Activated CD4-positive, alpha-beta T cell treated with anti-CD3 and anti-CD28 coated beads for 24 hours (primary cell): Measurements from ENCODE around the gene LYPD5.
"Not testable (repeated sequence)": the region's sequence is repeated elsewhere in the genome, so short reads cannot be mapped to it uniquely, and the experiment has no call there.

Experiments used
- DNase-seq, 2 donors: peaks; one replicate each; pipeline ENCODE4 v3.0.0-alpha.2; 2020; ENCODE audit warnings: low read depth in 2 of 2

The LYPD5 gene

DNA sequence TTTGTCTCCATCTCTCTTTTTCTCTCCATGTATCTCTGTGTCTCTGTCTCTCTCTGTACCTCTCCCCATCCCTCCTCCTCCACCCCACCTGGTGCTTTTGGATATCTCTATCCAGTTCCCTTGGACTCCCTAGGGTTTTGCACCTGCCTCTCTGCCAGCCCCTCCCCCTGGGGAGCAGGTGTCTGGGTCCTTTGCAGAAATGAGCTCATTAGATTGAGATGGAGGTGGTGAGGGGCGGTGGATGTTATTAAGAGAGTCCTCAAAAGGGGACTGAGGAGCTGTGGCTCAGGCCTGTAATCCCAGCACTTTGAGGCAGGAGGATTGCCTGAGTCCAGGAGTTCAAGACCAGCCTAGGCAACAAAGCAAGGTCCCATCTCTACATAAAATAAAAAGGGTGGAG, 23.6 kb downstream of the LYPD5 start:
- DNase-seq: no peak

DNA sequence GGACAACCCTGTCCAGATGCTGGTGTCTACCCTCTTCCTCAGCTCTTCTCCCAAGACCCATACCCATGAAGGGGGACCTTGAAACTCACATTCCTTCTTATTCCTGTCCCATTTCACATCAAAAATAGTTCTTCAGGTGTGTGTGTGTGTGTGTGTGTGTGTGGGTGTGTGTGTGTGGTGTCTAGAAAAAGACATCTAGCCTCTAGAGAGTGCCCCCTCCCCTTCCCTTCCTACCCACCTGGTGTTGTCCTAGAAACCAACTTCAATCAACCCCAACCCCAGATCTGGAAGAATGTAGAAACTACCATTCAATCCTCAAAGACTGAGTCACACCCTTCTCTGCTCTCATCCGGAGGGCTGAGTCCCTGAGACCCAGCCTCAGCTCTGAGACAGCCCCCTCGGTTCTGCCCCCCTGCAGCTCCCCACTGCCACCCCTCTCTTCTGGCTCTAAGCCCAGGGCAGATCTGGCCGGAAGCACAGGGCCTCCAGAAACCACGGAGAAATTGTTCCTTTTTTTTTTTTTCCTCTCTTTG, 25.0 kb downstream of the LYPD5 start:
- DNase-seq: no peak

DNA sequence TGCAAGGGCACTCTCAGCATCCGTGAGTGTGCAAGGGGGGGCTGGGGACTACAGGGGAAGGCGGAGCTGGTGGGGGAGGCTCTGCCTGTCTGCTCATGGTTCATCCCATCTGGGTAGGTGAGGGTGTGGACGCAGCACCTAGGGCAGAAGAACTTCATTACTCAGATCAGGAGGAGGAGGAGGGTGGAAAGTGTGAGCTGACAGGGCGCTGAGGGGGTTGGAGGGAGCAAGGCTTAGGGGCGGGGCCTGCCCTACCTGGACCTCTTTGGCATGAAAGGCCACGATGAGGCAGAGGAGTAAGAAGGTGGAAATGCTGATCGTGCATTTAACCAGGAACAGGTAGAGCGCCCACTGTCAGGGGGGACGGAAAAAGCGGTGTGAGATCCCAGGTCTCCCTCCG, 26.0 kb downstream of the LYPD5 start:
- peak; percentile 61 to 70 for DNase-seq

DNA sequence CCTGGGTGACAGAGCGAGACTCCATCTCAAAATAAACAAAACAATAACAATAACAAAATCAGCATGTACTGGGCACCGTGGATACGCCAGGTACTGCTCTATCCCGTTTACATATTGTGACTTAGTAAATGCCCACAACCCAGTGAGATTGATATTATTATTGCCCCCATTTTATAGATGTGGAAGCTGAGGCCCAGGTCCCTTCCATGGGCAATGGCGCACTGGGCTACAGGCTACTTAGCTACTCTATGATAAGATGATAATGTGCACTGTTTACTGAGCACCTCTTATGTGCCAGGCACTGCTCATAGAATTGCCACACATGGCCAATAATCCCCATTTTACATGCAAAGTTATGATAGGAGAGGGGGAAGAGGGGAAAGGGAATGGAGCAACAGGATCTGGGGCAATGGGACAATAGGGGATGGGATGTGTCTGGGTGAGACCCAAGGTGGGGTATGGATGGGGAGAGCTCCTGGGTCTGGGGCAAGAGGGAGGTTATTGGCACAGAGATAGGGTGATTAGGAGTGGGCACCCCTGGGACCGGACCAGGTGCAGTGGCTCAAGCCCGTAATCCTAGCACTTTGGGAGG, 26.9 kb downstream of the LYPD5 start:
- no peak for DNase-seq

DNA sequence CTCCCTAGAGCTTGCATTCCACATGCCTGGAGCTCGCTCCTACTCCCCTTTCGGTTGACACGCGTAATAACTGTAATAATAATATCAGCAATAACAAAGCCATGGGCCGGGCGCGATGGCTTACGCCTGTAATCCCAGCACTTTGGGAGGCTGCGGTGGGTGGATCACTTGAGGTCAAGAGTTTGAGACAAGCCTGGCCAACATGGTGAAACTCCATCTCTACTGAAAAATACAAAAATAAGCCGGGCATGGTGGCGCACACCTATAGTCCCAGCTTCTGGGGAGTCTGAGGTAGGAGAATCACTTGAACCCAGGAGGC, 27.3 kb downstream of the LYPD5 start:
- DNase-seq: not testable (repeated sequence)

DNA sequence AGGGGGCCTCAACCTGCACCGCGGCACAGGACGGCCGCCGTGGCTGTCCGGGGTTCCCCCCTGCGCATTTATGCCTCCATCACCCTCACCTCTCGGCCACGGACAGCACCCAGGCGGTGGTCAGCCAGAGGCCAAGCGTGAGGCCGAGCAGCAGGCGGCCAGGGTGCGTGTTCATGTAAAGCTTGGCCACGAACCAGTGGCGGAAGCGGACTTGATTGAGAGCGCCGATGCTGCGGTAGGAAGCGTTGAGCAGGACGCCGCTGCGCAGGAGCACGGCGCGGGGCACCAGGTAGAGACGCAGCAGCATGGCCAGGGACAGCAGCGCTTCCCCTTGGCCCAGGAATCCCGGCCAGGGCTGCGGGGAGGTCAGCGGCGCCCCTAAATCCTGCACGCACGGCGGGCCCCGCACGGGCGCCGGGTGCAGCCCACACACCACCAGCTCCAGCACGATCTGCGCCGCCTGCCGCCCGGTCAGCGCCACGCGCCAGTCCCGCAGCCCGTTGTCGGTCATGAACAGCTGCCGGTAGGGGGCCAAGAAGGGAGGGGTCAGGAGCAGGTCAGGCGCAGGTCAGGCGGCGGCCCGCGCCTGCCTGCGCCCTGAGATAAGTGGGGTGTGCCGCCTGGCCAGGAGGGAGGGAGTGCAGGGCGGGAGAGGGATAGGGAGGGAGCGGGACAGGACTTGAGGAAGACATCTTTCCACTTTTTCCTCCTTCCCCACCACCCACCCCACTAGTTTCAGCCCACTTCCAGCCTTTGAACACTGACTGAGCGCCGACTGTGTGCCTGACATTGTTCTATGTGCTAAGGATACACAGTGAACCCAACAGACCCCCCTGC, 27.9 kb downstream of the LYPD5 start:
- DNase-seq: no peak

DNA sequence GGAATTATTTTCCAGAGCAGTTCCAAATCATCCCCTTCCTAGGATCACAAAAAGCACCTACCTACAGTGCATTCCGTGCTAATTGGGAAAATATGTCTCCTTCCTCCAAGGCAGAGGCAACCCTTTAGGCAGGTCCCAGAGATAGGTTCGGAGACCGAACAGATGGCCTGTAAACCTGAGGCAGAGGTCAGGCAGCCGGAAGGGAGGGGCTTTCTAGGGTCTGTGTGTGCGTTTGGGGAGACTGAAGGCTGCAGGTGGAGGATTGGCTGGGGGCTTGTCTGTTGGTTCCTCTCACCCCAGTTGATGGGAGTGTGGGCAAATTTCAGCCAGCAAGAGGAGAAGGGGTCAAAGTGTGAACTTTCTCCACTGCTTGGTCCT, 28.5 kb downstream of the LYPD5 start:
- DNase-seq: no peak

DNA sequence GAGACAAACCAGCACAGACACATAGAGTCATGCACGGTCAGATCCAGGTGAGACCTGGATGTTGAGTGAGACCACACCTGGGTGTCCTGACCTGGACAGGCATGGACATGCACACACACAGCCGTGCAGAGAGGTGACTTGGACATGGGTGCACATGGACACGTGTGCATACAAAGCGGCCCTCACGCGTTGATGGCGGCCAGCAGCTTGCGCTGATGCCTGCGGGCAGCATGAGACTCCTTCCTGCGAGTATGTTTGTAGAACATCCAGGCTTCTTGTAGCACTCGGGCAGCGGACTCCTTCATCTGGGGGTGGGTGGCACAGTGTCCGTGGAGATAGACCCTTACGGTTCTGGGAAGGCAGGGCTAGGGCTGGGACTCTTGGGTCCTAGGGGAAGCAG, 33.0 kb downstream of the LYPD5 start:
- DNase-seq: no peak

DNA sequence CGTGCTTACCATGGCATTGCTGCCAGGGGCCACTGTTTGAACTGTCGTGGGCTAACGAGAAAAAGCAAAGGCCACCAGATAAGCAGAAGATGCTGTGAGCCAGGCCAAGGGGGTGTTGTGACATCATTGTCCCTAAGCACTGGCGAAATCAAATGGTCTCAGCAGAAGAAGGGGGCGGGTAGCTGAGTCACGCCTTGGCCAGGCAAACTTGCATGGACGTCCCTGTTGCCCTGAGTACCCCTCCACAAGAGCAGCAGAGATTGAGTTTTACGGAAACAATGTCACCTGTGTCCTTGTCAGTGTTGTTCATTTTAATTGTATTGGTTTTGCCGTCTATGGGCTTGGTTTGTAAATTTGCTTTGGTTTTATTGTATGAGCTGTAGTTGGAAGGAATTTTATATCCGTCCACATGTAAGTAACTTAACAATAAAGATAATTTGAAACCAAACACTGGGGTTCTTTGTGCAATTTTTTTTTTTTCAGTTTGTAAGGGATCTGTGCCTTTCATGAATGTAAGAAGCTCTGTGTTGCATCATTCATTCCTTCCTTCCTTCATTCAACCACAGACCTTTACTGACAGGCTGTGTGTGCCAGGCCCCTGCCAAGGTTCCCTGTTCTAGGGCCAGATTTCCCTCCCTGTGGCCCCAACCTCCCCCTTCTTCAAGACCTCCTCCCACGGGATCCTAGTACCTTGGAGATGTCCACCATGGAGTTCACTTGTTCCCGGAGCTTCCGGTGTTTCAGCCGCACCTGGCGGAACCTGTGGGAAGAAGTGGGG, 33.8 kb downstream of the LYPD5 start:
- DNase-seq: no peak

DNA sequence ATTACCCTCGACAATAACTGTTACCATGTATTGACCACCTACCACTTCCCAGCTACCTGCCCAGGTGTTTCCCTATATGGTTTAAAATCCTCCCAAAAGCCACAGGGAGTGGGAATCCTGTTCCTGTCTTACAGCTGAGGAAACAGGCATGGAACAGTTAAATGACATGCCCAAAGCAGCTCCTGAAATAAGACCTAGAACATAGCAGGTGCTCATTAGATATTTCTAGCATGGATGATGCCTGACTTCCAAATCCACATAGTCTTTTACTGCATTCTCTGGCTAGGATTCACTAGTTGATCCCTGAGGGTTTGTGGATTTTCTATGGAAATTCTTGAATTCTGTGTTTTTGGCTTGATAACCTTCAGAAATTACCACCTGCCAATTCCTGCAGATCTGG, 34.4 kb downstream of the LYPD5 start:
- no peak for DNase-seq

DNA sequence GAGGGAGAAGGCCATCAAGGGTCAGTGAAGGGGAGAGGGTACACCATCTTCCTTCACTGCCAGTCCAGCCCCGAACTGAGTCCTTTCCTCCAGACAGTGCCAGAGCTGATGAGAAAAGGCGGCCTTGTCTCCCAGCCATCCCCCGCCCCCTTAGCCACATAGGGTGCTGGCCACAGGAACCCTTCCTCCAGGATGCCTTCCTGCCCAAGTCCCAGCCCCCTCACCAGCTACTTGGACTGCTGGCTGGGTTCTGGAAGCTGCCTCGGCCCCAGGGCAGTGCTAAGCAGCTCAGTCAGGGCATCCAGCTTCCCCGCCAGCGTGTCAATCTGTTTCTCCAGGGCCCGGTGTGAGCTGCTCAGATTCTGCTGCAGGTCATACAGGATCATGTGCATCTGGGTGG, 34.9 kb downstream of the LYPD5 start:
- DNase-seq: no peak

DNA sequence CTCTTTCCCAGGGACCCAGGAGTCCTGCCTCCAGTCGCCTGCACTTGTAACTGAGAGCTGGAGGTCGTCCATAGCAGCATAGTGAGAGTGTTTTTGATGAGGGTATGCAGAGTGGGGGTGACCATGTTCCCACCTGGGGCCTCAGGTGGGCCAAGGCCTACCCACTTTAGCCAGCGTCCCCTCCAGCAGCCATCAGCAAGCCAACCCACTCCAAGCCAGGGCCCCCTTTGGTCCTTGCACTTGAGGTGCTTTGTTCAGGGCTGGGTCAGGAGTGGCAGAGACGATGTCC, 35.5 kb downstream of the LYPD5 start:
- no peak for DNase-seq

DNA sequence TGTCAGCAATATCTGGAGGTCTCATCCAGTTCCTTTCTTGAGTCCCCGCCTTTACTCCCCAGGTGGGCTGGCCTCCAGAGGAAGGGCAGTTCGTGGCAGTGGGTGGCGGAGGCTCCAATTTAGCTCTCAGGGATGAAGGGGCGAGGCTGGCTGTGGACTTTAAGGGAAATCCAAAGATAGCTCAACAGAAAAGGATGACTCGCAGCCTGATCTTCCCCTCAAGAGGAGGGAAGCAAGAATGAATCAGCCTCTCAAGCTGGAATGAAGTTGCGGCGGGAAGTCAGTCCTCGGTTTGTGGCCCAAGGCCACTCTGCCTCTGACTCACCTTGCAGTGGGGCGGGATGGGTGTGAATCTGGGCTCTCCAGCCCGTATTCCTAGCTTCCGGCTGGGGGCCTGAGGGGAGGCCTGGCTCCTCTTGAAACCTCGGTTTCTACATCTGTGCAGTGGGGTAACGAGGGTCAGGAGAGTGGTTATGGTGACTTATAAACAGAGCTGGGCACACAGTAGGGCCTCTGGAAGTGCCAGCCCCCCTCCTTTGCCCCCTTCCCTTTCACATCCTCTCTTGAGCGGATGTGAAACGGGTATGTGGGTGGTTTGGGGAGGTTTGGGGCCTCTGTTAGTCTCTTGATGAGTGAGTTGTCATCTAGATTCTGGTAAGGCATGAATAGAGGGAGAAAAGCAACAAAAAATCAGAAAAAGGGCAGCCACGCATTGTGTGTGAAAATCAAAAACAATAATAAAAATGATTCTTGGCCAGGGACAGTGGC, 37.0 kb downstream of the LYPD5 start:
- peak; percentile 66 to 79 for DNase-seq

DNA sequence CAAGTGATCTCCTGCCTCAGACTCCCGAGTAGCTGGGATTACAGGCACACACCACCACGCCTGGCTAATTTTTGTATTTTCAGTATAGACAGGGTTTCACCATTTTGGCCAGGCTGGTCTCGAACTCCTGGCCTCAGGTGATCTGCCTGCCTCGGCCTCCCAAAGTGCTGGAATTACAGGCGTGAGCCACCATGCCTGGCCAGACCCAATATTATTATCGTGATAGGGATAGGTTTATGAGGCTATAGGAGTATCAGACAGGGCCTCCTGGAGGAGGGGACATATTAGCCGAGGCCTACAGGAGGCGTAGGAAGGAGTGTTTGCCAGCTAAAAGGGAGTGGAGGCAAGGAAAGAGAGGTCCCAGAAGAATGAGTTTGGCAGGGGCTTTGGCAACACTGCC, 37.6 kb downstream of the LYPD5 start:
- not testable (repeated sequence) for DNase-seq

DNA sequence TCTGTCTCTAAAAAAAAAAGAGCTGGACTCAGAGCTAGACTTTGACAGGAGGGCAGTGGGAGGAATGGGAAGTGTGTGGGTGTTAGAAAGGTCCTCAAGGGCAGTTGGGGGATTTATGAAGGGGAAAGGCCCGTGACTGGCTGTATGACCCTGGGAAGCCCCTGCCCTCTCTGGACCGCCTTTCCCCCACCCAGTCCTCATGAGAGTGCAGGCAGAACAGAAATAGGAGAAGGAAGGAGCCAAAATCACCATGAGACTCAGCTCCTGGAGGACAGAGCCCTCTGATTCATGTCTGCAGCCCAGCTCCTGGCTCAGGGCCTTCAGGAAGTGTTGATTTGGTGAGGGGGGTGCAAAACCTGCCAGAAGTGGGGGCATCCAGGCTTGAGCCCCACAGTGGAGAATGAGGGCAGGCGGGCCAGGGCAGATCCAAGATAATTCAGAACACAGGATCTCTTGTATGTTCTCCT, 38.7 kb downstream of the LYPD5 start:
- no peak for DNase-seq

DNA sequence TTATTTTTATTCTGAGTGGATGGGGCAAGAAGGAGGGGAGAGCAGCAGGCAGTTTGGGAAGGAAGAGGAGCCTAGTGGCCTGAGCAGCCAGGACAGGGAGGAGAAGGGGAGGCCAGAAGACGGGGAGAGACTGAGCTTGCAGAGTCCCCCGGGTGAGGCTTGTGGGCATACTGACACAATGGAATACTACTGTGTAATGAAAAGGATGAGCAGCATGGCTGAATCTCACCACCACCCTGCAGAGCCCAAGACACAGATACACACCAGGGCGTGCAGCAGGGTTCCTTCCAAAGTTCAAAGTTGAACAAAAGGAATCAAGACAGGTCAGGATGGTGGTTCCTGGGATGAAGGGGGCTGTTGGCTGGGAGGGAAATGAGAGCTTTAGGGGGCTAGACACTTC, 39.4 kb downstream of the LYPD5 start:
- DNase-seq: no peak

DNA sequence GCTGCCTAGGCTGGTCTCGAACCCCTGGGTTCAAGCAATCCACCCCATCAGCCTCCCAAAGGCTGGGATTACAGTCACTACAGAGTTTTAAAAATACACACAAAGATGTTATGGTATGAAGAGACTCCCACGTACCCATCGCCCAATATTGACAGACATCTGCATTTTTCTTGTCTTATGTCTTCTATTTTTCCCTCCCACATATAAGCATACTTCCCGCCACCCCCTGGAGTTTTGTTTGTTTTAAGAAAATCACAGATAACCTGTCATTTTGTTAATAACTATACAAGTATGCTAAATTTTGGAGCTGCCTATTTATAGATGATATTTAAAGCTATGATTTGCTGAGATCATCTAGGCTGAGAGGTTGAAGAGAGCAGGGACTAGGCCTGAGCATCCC, 41.3 kb downstream of the LYPD5 start:
- no peak for DNase-seq

DNA sequence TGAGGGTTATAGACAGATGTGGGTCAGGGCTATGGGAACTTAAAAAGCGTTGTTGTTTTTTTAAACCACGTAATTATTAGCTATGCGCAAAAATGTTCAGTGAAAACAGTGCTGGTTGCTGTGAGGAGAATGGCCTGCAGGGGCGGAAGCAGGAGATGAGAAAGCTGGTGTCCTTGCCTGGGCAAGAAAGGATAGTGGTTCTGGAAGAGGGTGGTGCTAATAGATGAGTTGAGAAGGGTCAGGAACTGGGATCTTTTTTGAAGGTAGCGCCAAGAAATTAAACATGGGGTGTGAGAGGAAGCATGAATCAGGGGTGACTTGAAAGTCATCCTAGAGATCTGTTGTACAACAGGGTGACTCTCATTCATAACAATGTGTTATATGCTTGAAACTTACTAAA, 42.7 kb downstream of the LYPD5 start:
- DNase-seq: no peak

DNA sequence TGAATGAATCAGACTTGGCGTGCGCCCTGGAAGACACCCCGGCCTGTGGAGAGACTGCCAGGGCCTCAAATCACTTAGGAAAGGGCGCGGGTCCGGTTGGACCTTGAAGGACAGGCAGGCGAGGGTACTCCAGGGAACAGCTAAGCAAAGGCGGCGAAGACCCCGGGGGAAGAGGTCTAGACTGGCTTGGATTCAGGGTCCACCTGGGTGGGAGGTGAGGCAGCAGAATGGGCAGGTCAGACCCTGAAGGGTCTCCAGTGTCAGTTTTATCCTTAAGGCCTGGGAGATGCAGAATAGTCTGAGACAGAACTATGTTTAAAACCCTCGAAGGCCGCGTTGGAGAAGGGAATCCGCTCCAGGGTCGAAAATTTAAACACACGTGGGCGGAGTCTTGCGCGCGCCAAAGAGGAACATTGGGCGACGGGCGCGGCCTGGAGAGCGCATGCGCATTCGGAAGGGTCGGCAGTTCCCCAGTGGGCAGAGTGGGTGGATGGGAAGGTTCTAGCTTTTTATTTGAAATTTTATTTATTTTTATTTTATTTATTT, 46.9 kb downstream of the LYPD5 start:
- peak; percentile 62 to 79 for DNase-seq

DNA sequence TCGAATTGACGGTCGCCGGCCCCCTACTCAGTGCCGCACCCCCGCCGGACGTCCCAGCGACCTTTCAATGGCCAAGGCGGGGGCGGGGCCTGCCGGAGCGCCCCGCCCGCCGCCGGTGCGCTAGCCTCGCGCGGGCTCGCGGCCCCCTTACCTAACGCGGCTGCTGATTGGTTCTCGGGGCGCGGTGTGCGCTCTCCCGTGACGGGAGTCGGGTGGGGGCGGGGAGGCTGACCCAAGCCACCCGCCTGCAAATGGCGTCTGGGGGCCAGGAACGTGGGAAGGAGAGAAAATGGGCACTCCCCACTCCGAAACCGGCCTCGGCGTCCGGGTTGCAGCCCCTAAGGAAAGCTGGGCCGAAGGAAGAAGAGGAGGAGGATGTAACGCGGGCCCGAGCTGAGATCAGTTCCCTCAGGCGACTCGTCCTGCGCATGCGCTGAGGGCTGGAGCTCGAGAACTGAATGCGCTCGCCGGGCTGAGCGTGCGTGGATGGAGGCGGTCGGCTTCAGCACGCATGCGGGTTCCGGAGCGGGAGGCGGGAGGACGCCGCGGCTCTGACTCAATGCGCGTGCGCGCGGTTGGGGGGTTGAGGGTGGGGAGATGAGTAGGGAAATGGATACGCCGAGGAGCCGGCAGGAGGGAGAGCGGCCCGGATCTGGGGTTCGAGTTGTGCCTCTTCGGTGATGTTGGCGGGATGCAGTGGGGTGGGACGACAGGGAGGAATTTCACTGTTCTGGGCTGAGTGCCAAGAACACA, 47.6 kb downstream of the LYPD5 start, which contains the start of gene SMG9:
SMG9 (minus strand) TSS at position 460 of the 753 bp plus-strand sequence. CDS start 4,221 bp downstream, outside the sequence.
- DNase-seq: peak; percentile 97

DNA sequence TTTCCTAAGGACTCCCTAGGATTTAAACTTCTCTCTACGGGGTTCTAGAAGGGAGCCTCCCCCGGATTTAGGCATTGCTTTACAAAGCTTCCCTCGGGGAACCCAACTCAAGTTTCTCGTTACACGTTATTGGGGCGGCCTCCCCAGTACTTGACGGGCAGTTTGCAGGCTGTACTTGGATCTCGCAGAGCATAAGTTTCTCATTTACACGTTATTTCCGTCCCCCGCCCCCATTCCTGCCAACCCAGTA, 48.1 kb downstream of the LYPD5 start:
- DNase-seq: no peak
